Heart left ventricle (tissue), 16 donors: ENCODE results near the gene GALNT5. TPM values are rescaled to one million over a fixed set of nuclear protein-coding genes. Genes with fewer than 3 reads are reported as not detected.

ENCODE experiments used
- ATAC-seq, 4 donors: fragments of 200-7000 bp; cut with Tn5 transposase; one replicate each; pipeline ENCODE4 v1.9.1; 2020 to 2022; ENCODE audit warnings: moderate library complexity in 4 of 4, mild to moderate bottlenecking in 3 of 4, moderate number of reproducible peaks in 1 of 4
- DNase-seq, 5 donors: peaks; one replicate each; pipeline ENCODE4 v3.0.0-alpha.2; 2020
- H3K27ac ChIP-seq, 12 donors: fragments of 200-600 bp; sonication (generic) in 4 of 12; one replicate each; pipeline versions ENCODE4 v1.5.0 to v1.8.0; 2016 to 2022; ENCODE audit warnings: mild to moderate bottlenecking in 2 of 12
- H3K27me3 ChIP-seq, 9 donors: fragments of 200-600 bp; sonication (generic) in 2 of 9; one replicate each; pipeline versions ENCODE4 v1.5.1 to v1.8.0; 2016 to 2022; ENCODE audit warnings: mild to moderate bottlenecking in 3 of 9
- H3K36me3 ChIP-seq, 9 donors: fragments of 200-600 bp; sonication (generic) in 2 of 9; one replicate each; pipeline versions ENCODE4 v1.5.0 to v1.8.0; 2018 to 2022; ENCODE audit warnings: mild to moderate bottlenecking in 2 of 9
- H3K4me1 ChIP-seq, 12 donors: fragments of 200-600 bp; sonication (generic) in 4 of 12; one replicate each; pipeline versions ENCODE4 v1.5.0 to v1.8.0; 2016 to 2022; ENCODE audit warnings: mild to moderate bottlenecking in 3 of 12
- H3K4me3 ChIP-seq, 12 donors: fragments of 200-600 bp; sonication (generic) in 4 of 12; one replicate each; pipeline versions ENCODE4 v1.5.0 to v1.8.0; 2017 to 2022; ENCODE audit warnings: mild to moderate bottlenecking in 9 of 12, moderate library complexity in 4 of 12
- H3K9me3 ChIP-seq, 12 donors: fragments of 200-600 bp; sonication (generic) in 4 of 12; one replicate each; pipeline versions ENCODE4 v1.5.0 to v1.8.0; 2016 to 2022; ENCODE audit warnings: mild to moderate bottlenecking in 1 of 12
- CTCF ChIP-seq, 12 donors: fragments of 200-600 bp; sonication (generic) in 4 of 12; IDR thresholded peaks; one replicate each; pipeline versions ENCODE4 v1.5.0 to v1.8.0; 2018 to 2022; ENCODE audit warnings: antibody characterized with exemption in 12 of 12, mild to moderate bottlenecking in 5 of 12
- POLR2A ChIP-seq, 2 donors: fragments of 450-650 bp; IDR thresholded peaks; one replicate each; pipeline ENCODE4 v1.6.1; 2017; ENCODE audit warnings: antibody characterized with exemption in 2 of 2, mild to moderate bottlenecking in 2 of 2, moderate library complexity in 2 of 2
- whole genome bisulfite sequencing, 4 donors: extraction: QIAGEN DNeasy Blood & Tissue Kit in 2 of 4; methylation state at CpG; one replicate each; pipeline versions ENCODE4 v1.1.5 to v1.1.7; 2013 to 2018; 5-methylcytosine and 5-hydroxymethylcytosine counted together
- intact Hi-C, 10 donors: fragments of 100-400 bp; cut with DNase I; formaldehyde crosslinking; loops; one replicate each; pipeline versions ENCODE4 v1.11.1 to v1.14.2; 2022
- polyA plus RNA-seq, 2 donors: library from polyadenylated mRNA; stranded (reverse); fragments of 200-250 nt; gene quantifications; one replicate each; pipeline ENCODE4 v1.2.3, GENCODE V29; 2013
- total RNA-seq, 9 donors: library from RNA; depleted of rRNA in 2 of 9; stranded (reverse); fragments of >200 nt in 2 of 9; fragmentation: NEBNext Ultra II Directional in 3 of 9; extraction: Animal tissue kit (Norgen Biotek cat#: 25700) in 3 of 9; gene quantifications; one replicate each; pipeline versions ENCODE4 v1.1.0 to v1.2.4, GENCODE V29; 2016 to 2023
- donor health status: ischemic (EF 13 %, LVEDD 7.1; RV severe dilation, severe dysfunction).
- donor health status: healthy with polysubstance abuse.
- donor health status: DM: no; HTN: yes; CAD: no.
- donor health status: DM: no; HTN: no; CAD: no.
- donor health status: ischemic (EF 25% LVEDD 6.9; RV normal size, moderate dysfunction).
- donor health status: ischemic (EF 25% LVEDD 5.7; RV mildly dilated, moderate dysfunction).
- donor health status: healthy.
- donor health status: DM: yes; HTN: yes; CAD: no.
- donor health status: ischemic (EF 35%, LVEDD 5.7; RV mildly dilated, moderate dysfunction).
- donor health status: nonischemic (EF 11% LVEDD 7.7; RV severe dilation, severe dysfunction).
- donor health status: DM: yes; HTN: yes; CAD: no.
- donor health status: PGD.
- donor health status: ischemic (EF 29% LVEDD 5.4; RV normal size, mild dysfunction).
- donor health status: nonischemic (EF 23%, LVEDD 6.1; RV moderate dilation, normal function).

The GALNT5 gene
- total and polyA plus RNA-seq, 11 donors, result 0.04 to 1.0 (median 0.16) TPM; not detected in 1

- TF ChIP-seq CTCF (IDR thresholded peaks at IDR 0.05), result no peak
- no peak for TF ChIP-seq POLR2A (IDR thresholded peaks at IDR 0.05)
- intact Hi-C loops, result no loop called here
- Histone ChIP-seq H3K27ac (no peak overlapping the region), H3K36me3 (no peaks in the 10 kb centered on the region), H3K27me3 (peaks cover 0 to 4% (median 0%) of the 10 kb centered on the region in 9 donors), H3K4me1 (no peaks in the 10 kb centered on the region), H3K9me3 (no peaks in the 10 kb centered on the region), H3K4me3 (no peak overlapping the region)
- WGBS, 4 donors, result 91 to 98% (median 94%) methylated on average over 4 of the region's 4 CpGs
- ATAC-seq (no peak), DNase-seq (no peak)
Observed at GRCh38 chr2:157296958-157297357, 39.5 kb downstream of the GALNT5 start.

GRCh38 chr2:157301307-157301706 lies 43.8 kb downstream of the GALNT5 start:
- ATAC-seq (no peak), DNase-seq (no peak)
- Histone ChIP-seq H3K9me3 (no peaks in the 10 kb centered on the region), H3K4me1 (no peaks in the 10 kb centered on the region), H3K27ac (no peak overlapping the region), H3K4me3 (no peak overlapping the region), H3K27me3 (peaks cover 0 to 11% (median 0%) of the 10 kb centered on the region in 9 donors), H3K36me3 (no peaks in the 10 kb centered on the region)
- intact Hi-C loops, result loop anchor here (5.0 to 10.0 kb wide), 9 partner anchors 36 to 713 kb away; no protein-coding TSS in a partner anchor
- WGBS, 4 donors, result 69 to 92% (median 81%) methylated on average over 2 of the region's 2 CpGs
- TF ChIP-seq CTCF (IDR thresholded peaks at IDR 0.05), result no peak
- TF ChIP-seq POLR2A (IDR thresholded peaks at IDR 0.05), result no peak

- WGBS, 4 donors, result 34 to 35% (median 34%) methylated on average over 9 of the region's 9 CpGs
- no peaks in the 10 kb centered on the region for H3K4me1 ChIP-seq
Observed at GRCh38 chr2:157302492-157303099, 45.1 kb downstream of the GALNT5 start.

More at GRCh38 chr2:157302492-157303099, 45.1 kb downstream of the GALNT5 start:
- Histone ChIP-seq H3K9me3 (no peaks in the 10 kb centered on the region), H3K4me3 (no peak overlapping the region), H3K27ac (no peak overlapping the region), H3K27me3 (peaks cover 0 to 11% (median 0%) of the 10 kb centered on the region in 9 donors), H3K36me3 (no peaks in the 10 kb centered on the region)
- DNase-seq (no peak), ATAC-seq (peak; percentile 50 to 74 (median 65))
- peak; percentile 65 to 82 (median 76) for TF ChIP-seq CTCF (IDR thresholded peaks at IDR 0.05)
- TF ChIP-seq POLR2A (IDR thresholded peaks at IDR 0.05), result no peak
- intact Hi-C loops, result loop anchor here (1.0 to 10.0 kb wide), 11 partner anchors 35 to 712 kb away; no protein-coding TSS in a partner anchor
